HepG2 (cell line): Measurements from ENCODE around the gene DHX16. TPM values are rescaled to one million over a fixed set of nuclear protein-coding genes. Genes with fewer than 3 reads are reported as not detected.

Source experiments
- AFF4 ChIP-seq: sonication (generic); formaldehyde crosslinking; IDR thresholded peaks from 2 replicates; pipeline ENCODE4 v1.4.0; 2020; ENCODE audit warnings: missing genetic modification reagents
- BHLHE40 ChIP-seq: IDR thresholded peaks from 2 replicates; pipeline ENCODE4 v1.6.1; 2011; ENCODE audit warnings: low read length, improper control_type of control experiment
- IKZF4 ChIP-seq: sonication (generic); formaldehyde crosslinking; IDR thresholded peaks from 2 replicates; pipeline ENCODE4 v1.5.1; 2020; ENCODE audit warnings: borderline replicate concordance, mild to moderate bottlenecking, low read depth, missing genetic modification reagents; ENCODE audit errors: not compliant biosample characterization
- JARID2 ChIP-seq: sonication (generic); formaldehyde crosslinking; IDR thresholded peaks from 2 replicates; pipeline ENCODE4 v1.8.1; 2023; ENCODE audit warnings: missing genetic modification reagents, inconsistent platforms; ENCODE audit not compliant: insufficient replicate concordance
- KDM5A ChIP-seq: fragments of 200-600 bp; sonication (generic); IDR thresholded peaks from 2 replicates; pipeline ENCODE4 v1.7.0; 2018; ENCODE audit warnings: antibody characterized with exemption, mild to moderate bottlenecking, low read length, borderline replicate concordance
- KLF11 ChIP-seq: IDR thresholded peaks from 2 replicates; pipeline ENCODE4 v1.6.1; 2016; ENCODE audit warnings: missing compliant biosample characterization
- MAFF ChIP-seq: IDR thresholded peaks from 2 replicates; pipeline ENCODE4 v1.6.1; 2011; ENCODE audit warnings: low read depth, low read length, improper control_type of control experiment
- NFKB2 ChIP-seq: sonication (generic); formaldehyde crosslinking; IDR thresholded peaks from 2 replicates; pipeline ENCODE4 v1.4.0; 2020; ENCODE audit warnings: missing genetic modification reagents, borderline replicate concordance
- NRL ChIP-seq: sonication (generic); formaldehyde crosslinking; IDR thresholded peaks from 2 replicates; pipeline ENCODE4 v1.5.0; 2020; ENCODE audit warnings: missing genetic modification reagents, mild to moderate bottlenecking, moderate library complexity, borderline replicate concordance
- SKI ChIP-seq: fragments of 450-650 bp; IDR thresholded peaks from one replicate; pipeline ENCODE4 v1.6.1; 2018; ENCODE audit warnings: mild to moderate bottlenecking; ENCODE audit not compliant: partially characterized antibody
- SNRNP70 ChIP-seq: fragments of 200-400 bp; formaldehyde crosslinking; IDR thresholded peaks from 2 replicates; pipeline ENCODE4 v1.6.1; 2017; ENCODE audit warnings: mild to moderate bottlenecking, low read depth, low read length, moderate library complexity
- SOX13 ChIP-seq, 3 experiments: fragments of 450-650 bp in 1 of 3; sonication (generic) in 1 of 3; formaldehyde crosslinking in 1 of 3; IDR thresholded peaks in 2 of 3; conservative IDR thresholded peaks in 1 of 3; 2 replicates each; pipeline versions ENCODE4 v1.5.0 to v1.6.1; 2016 to 2020; ENCODE audit warnings: antibody characterized with exemption in 1 of 3, mild to moderate bottlenecking in 1 of 3, missing compliant biosample characterization in 1 of 3, missing genetic modification reagents in 1 of 3, moderate library complexity in 1 of 3
- SPEN ChIP-seq: sonication (generic); formaldehyde crosslinking; IDR thresholded peaks from 2 replicates; pipeline ENCODE4 v1.5.1; 2020; ENCODE audit warnings: low read depth, mild to moderate bottlenecking, missing genetic modification reagents
- TBP ChIP-seq: sonication (generic); formaldehyde crosslinking; IDR thresholded peaks from 2 replicates; pipeline ENCODE4 v1.5.0; 2020; ENCODE audit warnings: missing genetic modification reagents
- ZBTB14 ChIP-seq: sonication (generic); formaldehyde crosslinking; IDR thresholded peaks from 2 replicates; pipeline ENCODE4 v1.4.0; 2020; ENCODE audit warnings: missing genetic modification reagents
- ZFP41 ChIP-seq: sonication (generic); formaldehyde crosslinking; IDR thresholded peaks from 2 replicates; pipeline ENCODE4 v1.4.0; 2020; ENCODE audit warnings: mild to moderate bottlenecking, missing genetic modification reagents, borderline replicate concordance
- ZNF207 ChIP-seq: fragments of 450-650 bp; IDR thresholded peaks from 2 replicates; pipeline ENCODE4 v1.6.1; 2016; ENCODE audit warnings: antibody characterized with exemption, borderline replicate concordance
- ZNF451 ChIP-seq: sonication (generic); formaldehyde crosslinking; IDR thresholded peaks from 2 replicates; pipeline ENCODE4 v1.5.0; 2020; ENCODE audit warnings: mild to moderate bottlenecking, missing genetic modification reagents
- ZNF574 ChIP-seq: sonication (generic); formaldehyde crosslinking; IDR thresholded peaks from 2 replicates; pipeline ENCODE4 v1.4.0; 2020; ENCODE audit warnings: missing genetic modification reagents
- ZNF776 ChIP-seq: sonication (generic); formaldehyde crosslinking; IDR thresholded peaks from 2 replicates; pipeline ENCODE4 v1.4.0; 2020; ENCODE audit warnings: mild to moderate bottlenecking, missing genetic modification reagents
- ZSCAN9 ChIP-seq: IDR thresholded peaks from 2 replicates; pipeline ENCODE4 v1.6.1; 2016; ENCODE audit warnings: borderline replicate concordance
- polyA plus RNA-seq, 8 experiments: library from polyadenylated mRNA; depleted of rRNA in 3 of 8; stranded (reverse) in 7 of 8; unstranded in 1 of 8; fragments of >200 nt; fragmentation: Illumina TruSeq in 4 of 8; extraction: Trizol in 4 of 8; gene quantifications; 2 replicates each; pipeline versions ENCODE4 v1.2.1 to v1.2.3, GENCODE V29; 2011 to 2016; ENCODE audit warnings: low read depth in 4 of 8, missing spikeins in 1 of 8, mixed read lengths in 1 of 8; ENCODE audit not compliant: insufficient read depth in 1 of 8
- total RNA-seq, 5 experiments: library from RNA; depleted of rRNA; stranded (reverse); fragments of >200 nt; fragmentation: Illumina TruSeq; extraction: Trizol; gene quantifications; 2 replicates each; pipeline ENCODE4 v1.2.3, GENCODE V29; 2016; ENCODE audit warnings: low read depth in 1 of 5

Gene DHX16
- total and polyA plus RNA-seq, 2 of the 13 experiments (the other 11 are each of a cell fraction or from before 2014, with no cell fraction given): 57.0 to 58.5 TPM

- TF ChIP-seq SKI (peak; percentile 70), NRL (no peak; the same call in 1 of the 2 replicates), ZNF574 (CRISPR knock-in tag) (peak; percentile 90), ZSCAN9 (peak; percentile 85; the same call in 1 of the 2 replicates), SOX13 (IDR thresholded peaks at IDR 0.05) (peak; percentile 81), SOX13 (CRISPR knock-in tag; conservative IDR thresholded peaks at IDR 0.05 in 1 of 2, IDR thresholded peaks at IDR 0.05 in 1 of 2) (peak in 1 of 2 experiments; percentile 97; a peak in 2 of 4 replicates), JARID2 (CRISPR knock-in tag) (no peak), KLF11 (CRISPR knock-in tag) (no peak), NFKB2 (CRISPR knock-in tag) (no peak), ZNF776 (CRISPR knock-in tag) (no peak), ZNF207 (no peak), BHLHE40 (no peak), SNRNP70 (no peak), ZBTB14 (CRISPR knock-in tag) (no peak), MAFF (peak; percentile 98), TBP (no peak), IKZF4 (CRISPR knock-in tag) (peak; percentile 62), ZFP41 (CRISPR knock-in tag) (no peak), SPEN (CRISPR knock-in tag) (peak; percentile 84; the same call in 1 of the 2 replicates), AFF4 (CRISPR knock-in tag) (no peak), KDM5A (no peak; the same call in 1 of the 2 replicates), ZNF451 (CRISPR knock-in tag) (peak; percentile 84; the same call in 1 of the 2 replicates)
Measured at GRCh38 chr6:30654798-30655742, 17.7 kb downstream of the DHX16 start (continued).
